GM21515 (cell line): ENCODE measurements around the gene EXOC2.
"Not testable (repeated sequence)": the region's sequence is repeated elsewhere in the genome, so short reads cannot be mapped to it uniquely, and the experiment has no call there.

Experiments used
- ATAC-seq: cut with Tn5 transposase; IDR thresholded peaks from one replicate; pipeline ENCODE4 v1.9.1; 2021; ENCODE audit not compliant: unreplicated experiment

EXOC2 gene

GRCh38 chr6:641225-641985, 51.5 kb downstream of the EXOC2 start:
- no peak for ATAC-seq

GRCh38 chr6:636488-636887, 56.5 kb downstream of the EXOC2 start:
- peak; percentile 73 for ATAC-seq

DNA sequence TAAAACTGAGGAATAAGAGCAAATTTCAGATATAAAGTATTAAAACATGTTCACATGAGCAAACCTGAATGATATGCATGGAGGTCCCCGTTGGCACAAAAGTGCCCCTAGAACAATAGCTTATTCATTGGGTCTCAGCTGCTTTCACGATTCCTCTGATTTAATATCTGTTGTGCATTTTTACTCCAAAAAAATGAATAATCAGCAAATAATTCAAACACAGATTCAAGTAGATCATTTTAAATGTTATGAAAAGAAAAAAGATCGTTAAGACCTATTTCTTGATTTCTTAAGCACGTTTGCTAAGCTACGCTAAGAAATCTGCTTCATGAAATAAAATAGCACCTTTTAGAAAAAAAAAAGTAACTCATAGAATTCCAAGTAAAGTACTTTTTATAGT, 57.7 kb downstream of the EXOC2 start:
- ATAC-seq: no peak

DNA sequence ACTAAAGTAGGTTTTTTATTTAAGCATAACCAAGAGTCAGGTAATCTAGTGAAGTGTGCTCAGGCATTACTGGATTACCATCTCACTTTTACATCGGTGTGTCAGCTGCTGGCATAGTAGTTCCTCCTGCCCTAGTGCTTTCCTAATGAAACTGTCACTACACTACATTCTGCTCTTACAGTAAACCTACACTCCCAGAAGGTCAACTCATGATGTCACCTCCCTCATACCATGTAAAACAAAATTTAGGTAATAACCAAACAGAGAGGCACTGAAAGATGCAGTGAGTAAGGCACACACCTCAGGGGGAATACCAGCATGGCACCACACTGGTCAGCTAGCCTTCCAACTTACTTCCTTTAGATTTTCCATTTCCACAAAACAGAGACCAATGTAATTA, 59.3 kb downstream of the EXOC2 start:
- ATAC-seq: no peak

DNA sequence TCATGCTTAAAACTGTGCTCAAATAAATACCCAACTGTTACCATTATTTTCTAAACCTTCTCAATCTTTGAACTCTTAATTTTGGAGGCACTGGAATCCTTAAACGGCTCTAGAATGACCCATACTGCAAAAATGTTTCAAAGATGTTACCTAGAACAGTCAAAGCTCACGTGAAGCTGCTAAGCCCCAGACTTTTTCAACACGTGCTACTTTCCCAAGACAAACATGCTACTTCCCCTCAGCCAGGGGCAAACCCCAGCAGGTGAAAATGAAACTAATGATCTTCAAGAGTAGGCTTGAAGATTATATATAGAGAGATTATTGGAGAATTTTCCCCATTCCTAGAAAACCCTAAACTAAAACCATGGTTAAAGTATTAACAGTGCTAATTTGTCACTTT, 64.2 kb downstream of the EXOC2 start:
- ATAC-seq: no peak

DNA sequence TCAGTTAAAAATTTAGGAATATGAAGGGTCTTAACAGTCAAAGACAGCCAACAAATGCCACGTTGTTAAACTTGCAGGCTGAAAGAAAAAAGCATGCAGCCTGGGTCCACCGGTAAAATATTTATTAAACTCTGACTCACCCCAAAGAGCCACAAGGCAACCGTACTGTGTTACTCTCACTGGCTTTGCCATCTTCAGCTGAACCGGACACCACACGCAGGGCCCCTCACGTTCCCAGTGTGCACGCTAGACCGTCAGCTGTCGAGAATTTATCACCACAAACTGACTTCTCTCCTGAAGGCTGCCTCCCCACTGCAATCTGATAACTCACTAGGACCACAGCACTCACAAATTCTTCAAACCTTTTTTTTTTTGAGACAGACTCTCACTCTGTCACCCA, 66.7 kb downstream of the EXOC2 start:
- ATAC-seq: no peak

DNA sequence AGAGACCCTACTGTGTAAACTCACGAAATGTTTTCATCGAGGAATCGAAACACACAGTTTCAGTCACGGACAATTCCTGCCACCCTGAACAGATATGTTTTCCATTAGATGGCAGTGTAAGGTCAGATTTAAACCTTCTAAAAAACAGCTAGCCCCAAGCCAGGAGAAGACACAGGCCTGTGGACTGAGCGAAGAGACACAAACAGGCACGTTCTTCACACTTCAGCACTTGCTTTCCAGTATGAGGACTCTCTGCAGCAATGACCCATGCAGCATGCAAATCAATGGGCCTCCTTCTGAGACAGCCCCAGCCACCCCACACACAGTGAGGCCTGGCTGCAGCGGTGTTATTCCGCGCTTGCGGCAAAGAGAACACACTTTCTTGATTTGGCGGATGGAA, 68.0 kb downstream of the EXOC2 start:
- ATAC-seq: no peak

GRCh38 chr6:622462-622861, 70.5 kb downstream of the EXOC2 start:
- ATAC-seq: no peak

DNA sequence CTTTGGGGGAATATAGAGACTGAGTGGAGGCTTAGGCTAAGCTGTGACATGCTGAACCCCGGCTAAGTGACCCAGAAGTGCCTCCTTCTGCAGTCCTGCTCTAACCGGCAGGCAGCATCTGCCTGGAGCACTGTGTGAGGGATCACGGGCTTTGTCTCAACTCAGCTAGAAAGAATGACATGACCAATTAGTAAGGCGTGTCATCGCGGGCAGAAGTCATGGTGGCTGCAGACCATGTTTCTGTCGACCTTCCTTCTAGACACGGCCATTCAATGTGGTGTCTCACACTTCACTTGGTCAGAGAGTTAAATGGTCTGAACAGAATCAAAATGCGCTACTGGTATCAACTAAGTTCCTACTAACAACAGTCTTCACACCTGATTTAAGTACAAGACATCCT, 71.0 kb downstream of the EXOC2 start:
- no peak for ATAC-seq

- no peak for ATAC-seq
Measured at GRCh38 chr6:620950-621349, 72.0 kb downstream of the EXOC2 start.

GRCh38 chr6:620166-620565, 72.8 kb downstream of the EXOC2 start:
- ATAC-seq: no peak

DNA sequence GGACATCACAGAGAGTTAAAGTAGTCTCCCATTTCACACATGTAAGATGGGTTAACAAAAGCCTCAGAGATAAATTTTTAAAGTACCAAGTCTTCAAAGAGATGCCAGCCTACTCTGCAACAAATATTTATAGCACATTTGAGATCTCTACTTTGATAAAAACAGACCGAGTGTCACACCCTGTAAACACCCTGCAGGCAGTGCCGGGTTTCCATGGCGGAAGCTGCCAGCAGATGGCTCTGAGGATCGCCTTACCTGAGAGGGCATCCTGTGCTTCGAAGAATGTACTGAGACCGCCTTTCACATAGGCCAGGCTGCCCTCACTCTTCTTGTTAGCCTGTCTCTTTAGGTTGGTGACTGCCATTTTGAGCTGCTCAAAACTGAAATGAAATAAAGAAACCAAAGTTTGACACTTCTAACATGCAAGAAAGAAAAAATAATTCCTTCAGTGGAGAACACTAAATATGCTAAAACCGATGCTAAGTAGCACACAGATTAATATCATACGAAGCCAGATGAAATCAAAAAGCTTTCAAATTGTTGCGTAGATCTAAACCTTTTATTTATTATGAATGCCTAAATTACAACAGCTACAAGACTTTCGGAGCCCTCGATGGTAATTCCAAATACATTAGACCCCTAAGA, 75.4 kb downstream of the EXOC2 start:
- ATAC-seq: no peak

- ATAC-seq: no peak
Measured at GRCh38 chr6:613981-614380, 79.0 kb downstream of the EXOC2 start.

DNA sequence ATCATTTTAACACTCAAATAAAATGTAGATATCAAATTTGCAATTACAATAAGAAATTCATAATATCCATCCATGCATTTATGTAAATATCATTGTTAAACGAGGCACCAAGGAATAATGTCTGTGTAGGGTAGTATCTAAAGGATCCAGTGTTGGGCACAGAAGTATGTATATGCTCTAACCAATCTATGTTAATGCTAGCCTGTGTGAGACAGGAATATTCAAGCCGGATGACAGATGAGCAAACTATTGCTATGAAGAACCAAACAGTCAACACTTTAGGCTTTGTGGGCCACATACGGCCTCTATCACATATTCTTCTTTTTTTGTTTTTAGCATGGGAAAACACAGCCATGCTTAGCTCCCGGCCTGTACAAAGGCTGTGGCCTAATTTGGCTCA, 81.0 kb downstream of the EXOC2 start:
- ATAC-seq: no peak

GRCh38 chr6:610882-611281, 82.1 kb downstream of the EXOC2 start:
- ATAC-seq: no peak

DNA sequence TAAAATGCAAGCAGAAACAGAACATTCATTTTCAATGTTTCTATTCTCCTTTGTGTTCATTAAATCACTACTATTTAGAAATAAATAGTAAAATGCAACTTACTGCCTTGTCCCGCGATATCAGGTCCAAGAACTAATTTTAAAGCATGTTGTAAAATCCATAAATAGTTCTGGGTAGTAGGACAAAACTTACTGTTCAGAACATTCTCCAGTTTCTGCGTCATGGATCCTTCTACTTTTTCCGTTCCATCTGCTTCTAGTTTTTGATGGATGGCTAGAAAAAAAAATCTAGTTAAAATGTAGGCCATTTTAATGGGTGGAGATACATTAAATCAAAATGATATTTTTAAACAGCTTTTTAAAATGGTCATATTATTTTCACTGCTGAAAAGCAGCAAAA, 83.0 kb downstream of the EXOC2 start:
- no peak for ATAC-seq

DNA sequence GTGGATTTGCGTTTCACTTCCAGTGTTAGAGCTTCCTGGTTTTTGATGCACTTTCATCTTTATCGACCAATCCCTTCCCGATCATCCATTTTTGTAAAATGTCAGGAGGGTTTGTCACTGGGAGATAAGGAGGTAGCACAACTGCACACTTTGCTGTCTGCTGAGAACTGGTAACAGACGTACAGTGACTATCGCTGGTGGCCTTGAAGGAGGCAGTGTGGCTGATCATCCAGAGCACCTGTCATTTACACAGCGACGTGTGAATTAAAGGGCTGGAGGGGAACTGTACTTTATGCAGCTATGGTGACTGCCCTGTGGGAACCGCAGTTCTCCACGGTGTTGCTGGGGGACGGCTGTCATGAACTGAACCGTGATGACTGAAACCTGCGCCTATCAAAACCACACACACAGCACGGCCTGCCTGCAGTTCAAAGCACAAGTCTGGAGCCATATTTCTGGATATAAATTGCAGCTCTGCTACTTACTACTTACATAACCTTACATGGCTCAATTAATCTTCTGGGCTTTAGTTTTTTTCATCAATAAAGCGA, 86.0 kb downstream of the EXOC2 start:
- ATAC-seq: no peak

DNA sequence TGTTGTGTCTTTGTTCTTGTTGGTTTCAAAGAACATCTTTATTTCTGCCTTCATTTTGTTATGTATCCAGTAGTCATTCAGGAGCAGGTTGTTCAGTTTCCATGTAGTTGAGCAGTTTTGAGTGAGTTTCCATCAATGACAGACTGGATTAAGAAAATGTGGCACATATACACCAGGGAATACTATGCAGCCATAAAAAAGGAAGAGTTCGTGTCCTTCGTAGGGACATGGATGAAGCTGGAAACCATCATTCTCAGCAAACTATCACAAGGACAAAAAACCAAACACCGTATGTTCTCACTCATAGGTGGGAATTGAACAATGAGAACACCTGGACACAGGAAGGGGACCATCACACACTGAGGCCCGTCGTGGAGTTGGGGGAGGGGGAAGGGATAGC, 87.0 kb downstream of the EXOC2 start:
- not testable (repeated sequence) for ATAC-seq

- ATAC-seq: no peak
Measured at GRCh38 chr6:604579-604978, 88.4 kb downstream of the EXOC2 start.

- ATAC-seq: no peak
Measured at GRCh38 chr6:603265-603664, 89.7 kb downstream of the EXOC2 start.

- no peak for ATAC-seq
Measured at GRCh38 chr6:599576-600448, 93.1 kb downstream of the EXOC2 start.

GRCh38 chr6:593907-594212, 99.1 kb downstream of the EXOC2 start:
- ATAC-seq: no peak
